ENCODE data around the gene AAK1. TPM values are rescaled to one million over a fixed set of nuclear protein-coding genes. Genes with fewer than 3 reads are reported as not detected.

AAK1 gene
- total and polyA plus RNA-seq, 2 donors (not counting 3 experiments of a cell fraction or from before 2014, with no cell fraction given): 31.0 to 127 TPM

DNA sequence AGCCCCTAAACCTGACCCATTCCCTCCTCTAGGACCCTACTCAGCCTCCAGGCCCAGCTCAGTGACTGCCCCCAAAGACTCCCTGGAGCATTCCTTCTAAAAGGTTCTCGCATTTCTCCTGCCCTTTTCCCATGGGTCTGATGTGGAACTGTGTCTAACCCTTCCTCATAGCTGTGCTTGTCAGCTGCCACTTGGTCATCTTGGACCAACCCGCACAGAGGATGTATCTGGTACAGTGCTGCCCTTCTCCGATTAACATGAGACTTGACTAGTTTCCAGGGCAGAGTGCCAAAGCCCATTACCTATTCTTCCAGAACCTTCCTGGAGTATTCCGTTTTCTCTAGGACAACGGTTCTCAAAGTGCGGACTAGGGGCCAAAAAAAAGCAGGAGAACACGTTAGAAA lies 205.8 kb downstream of the AAK1 start:
- Histone ChIP-seq H2AFZ (ENCODE audit: low read depth, low read length) (peak overlapping the region; percentile 87), H3K36me3 (ENCODE audit: control insufficient read depth in 2 of 2, extremely low read depth in 1 of 2, insufficient read depth in 2 of 2, low read length in 2 of 2) (no peaks in the 10 kb centered on the region), H3K9ac (replicated peaks; ENCODE audit: extremely low read depth, insufficient read depth, low read length) (peak overlapping the region; percentile 85), H4K20me1 (replicated peaks; ENCODE audit: control insufficient read depth, extremely low read depth, insufficient read depth, low read length) (no peaks in the 10 kb centered on the region), H3K27ac (ENCODE audit: insufficient read depth, low read depth, low read length) (peak overlapping the region; percentile 87), H3K4me2 (ENCODE audit: insufficient read depth, low read length) (peak overlapping the region; percentile 61), H3K27me3 (ENCODE audit: control insufficient read depth in 2 of 2, insufficient read depth in 2 of 2, low read length in 2 of 2) (no peaks in the 10 kb centered on the region), H3K9me3 (replicated peaks; ENCODE audit: control insufficient read depth, insufficient read depth, low read length) (no peaks in the 10 kb centered on the region), H3K4me1 (ENCODE audit: control insufficient read depth, extremely low read depth, insufficient read depth, low read length) (peaks cover 9% of the 10 kb centered on the region), H3K4me3 (replicated peaks in 1 of 3; ENCODE audit: insufficient read depth in 1 of 3, low read depth in 1 of 3, low read length in 3 of 3) (peak overlapping the region in 2 of 3 experiments; percentile 17 to 78), H3K79me2 (ENCODE audit: control insufficient read depth, insufficient read depth, low read length) (peaks cover 17% of the 10 kb centered on the region), H3K9me1 (replicated peaks; ENCODE audit: control insufficient read depth, extremely low read depth, insufficient read depth, low read length) (no peaks in the 10 kb centered on the region)
- CTCF ChIA-PET: interaction anchor here (0.7 to 1.6 kb wide), 15 partner anchors 17 to 414 kb away, joined by 3 to 5 read pairs (median 3); no protein-coding TSS in a partner anchor
- no peak for DNase-seq (ENCODE audit: low read depth, low spot score)
- BruUV-seq (replicated peaks): TSS peak; percentile 84
- intact Hi-C loops (cut with micrococcal nuclease): loop anchor here (2.0 to 5.0 kb wide), 2 partner anchors 51 to 380 kb away; partner anchors contain the start of gene GFPT1
- FAIRE-seq: no peak
- POLR2A ChIA-PET: interaction anchor here (1.2 kb wide), 1 partner anchor 9 kb away, joined by 3 read pairs; no protein-coding TSS in a partner anchor
- dilution Hi-C loops (cut with MboI; ENCODE audit: extremely low pct_ligation_motif_present, low sequenced_read_pairs): no loop called here
- TF ChIP-seq FOS (IDR thresholded peaks at IDR 0.05; ENCODE audit: borderline replicate concordance, insufficient read depth, low read length) (no peak), POLR2AphosphoS5 (IDR thresholded peaks at IDR 0.05; ENCODE audit: insufficient read depth, low read depth, low read length) (no peak), MYC (IDR thresholded peaks at IDR 0.05; ENCODE audit: low read depth, low read length) (no peak), JUN (IDR thresholded peaks at IDR 0.05; ENCODE audit: borderline replicate concordance, insufficient read depth, insufficient read length, low read depth) (no peak), EZH2 (IDR thresholded peaks at IDR 0.05; ENCODE audit: borderline replicate concordance, low read depth, low read length, severe bottlenecking) (no peak), GATA2 (IDR thresholded peaks at IDR 0.05; ENCODE audit: insufficient read depth, insufficient read length, low read depth, low read length) (no peak), POLR2A (IDR thresholded peaks at IDR 0.05; ENCODE audit: low read depth, low read length) (no peak)
- TF ChIP-seq, protein P1, sequence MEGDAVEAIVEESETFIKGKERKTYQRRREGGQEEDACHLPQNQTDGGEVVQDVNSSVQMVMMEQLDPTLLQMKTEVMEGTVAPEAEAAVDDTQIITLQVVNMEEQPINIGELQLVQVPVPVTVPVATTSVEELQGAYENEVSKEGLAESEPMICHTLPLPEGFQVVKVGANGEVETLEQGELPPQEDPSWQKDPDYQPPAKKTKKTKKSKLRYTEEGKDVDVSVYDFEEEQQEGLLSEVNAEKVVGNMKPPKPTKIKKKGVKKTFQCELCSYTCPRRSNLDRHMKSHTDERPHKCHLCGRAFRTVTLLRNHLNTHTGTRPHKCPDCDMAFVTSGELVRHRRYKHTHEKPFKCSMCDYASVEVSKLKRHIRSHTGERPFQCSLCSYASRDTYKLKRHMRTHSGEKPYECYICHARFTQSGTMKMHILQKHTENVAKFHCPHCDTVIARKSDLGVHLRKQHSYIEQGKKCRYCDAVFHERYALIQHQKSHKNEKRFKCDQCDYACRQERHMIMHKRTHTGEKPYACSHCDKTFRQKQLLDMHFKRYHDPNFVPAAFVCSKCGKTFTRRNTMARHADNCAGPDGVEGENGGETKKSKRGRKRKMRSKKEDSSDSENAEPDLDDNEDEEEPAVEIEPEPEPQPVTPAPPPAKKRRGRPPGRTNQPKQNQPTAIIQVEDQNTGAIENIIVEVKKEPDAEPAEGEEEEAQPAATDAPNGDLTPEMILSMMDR (IDR thresholded peaks at IDR 0.05; ENCODE audit: extremely low read depth in 1 of 2, insufficient read depth in 1 of 2, low read depth in 1 of 2, low read length in 2 of 2): no peak
- TF ChIP-seq, protein P2, sequence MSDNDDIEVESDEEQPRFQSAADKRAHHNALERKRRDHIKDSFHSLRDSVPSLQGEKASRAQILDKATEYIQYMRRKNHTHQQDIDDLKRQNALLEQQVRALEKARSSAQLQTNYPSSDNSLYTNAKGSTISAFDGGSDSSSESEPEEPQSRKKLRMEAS (IDR thresholded peaks at IDR 0.05; ENCODE audit: insufficient read depth, insufficient read length): no peak

Data from endothelial cell of umbilical vein (primary cell).